SK-N-SH treated with all-trans-retinoic acid at 6 μM for 48 hours (cell line): ENCODE data around the gene SUSD4.

Experiments
- CREB5 ChIP-seq: fragments of 250-450 bp; sonication (Bioruptor Pico); IDR thresholded peaks from 2 replicates; pipeline ENCODE4 v1.5.1; 2020; ENCODE audit warnings: low read depth, mild to moderate bottlenecking, moderate library complexity
- ESRRG ChIP-seq: fragments of 250-450 bp; sonication (Bioruptor Pico); IDR thresholded peaks from 2 replicates; pipeline ENCODE4 v1.6.1; 2021; ENCODE audit warnings: mild to moderate bottlenecking
- GLIS3 ChIP-seq: fragments of 250-450 bp; sonication (Bioruptor Pico); IDR thresholded peaks from 2 replicates; pipeline ENCODE4 v1.5.0; 2020; ENCODE audit warnings: mild to moderate bottlenecking, moderate library complexity
- OSR1 ChIP-seq: fragments of 250-450 bp; sonication (Bioruptor Pico); IDR thresholded peaks from 2 replicates; pipeline ENCODE4 v1.8.0; 2022; ENCODE audit warnings: moderate library complexity, mild to moderate bottlenecking, inconsistent platforms
- PATZ1 ChIP-seq: fragments of 250-450 bp; sonication (Bioruptor Pico); IDR thresholded peaks from 2 replicates; pipeline ENCODE4 v1.8.0; 2020; ENCODE audit warnings: mild to moderate bottlenecking, moderate library complexity, borderline replicate concordance
- RARB ChIP-seq: fragments of 250-450 bp; sonication (Bioruptor Pico); IDR thresholded peaks from 2 replicates; pipeline ENCODE4 v1.8.0; 2021; ENCODE audit warnings: mild to moderate bottlenecking, moderate library complexity
- SNAI2 ChIP-seq: fragments of 250-450 bp; sonication (Bioruptor Pico); IDR thresholded peaks from 2 replicates; pipeline ENCODE4 v1.5.0; 2020; ENCODE audit warnings: mild to moderate bottlenecking, moderate library complexity
- TSHZ2 ChIP-seq: fragments of 250-450 bp; sonication (Bioruptor Pico); IDR thresholded peaks from 2 replicates; pipeline ENCODE4 v1.5.0; 2020; ENCODE audit warnings: mild to moderate bottlenecking, moderate library complexity
- ZFP3 ChIP-seq: fragments of 250-450 bp; sonication (Bioruptor Pico); IDR thresholded peaks from 2 replicates; pipeline ENCODE4 v1.5.0; 2020; ENCODE audit warnings: mild to moderate bottlenecking, moderate library complexity
- ZFP30 ChIP-seq: fragments of 450-650 bp; formaldehyde crosslinking; IDR thresholded peaks from 2 replicates; pipeline ENCODE4 v1.5.0; 2022; ENCODE audit warnings: mild to moderate bottlenecking, moderate library complexity
- TF ChIP-seq, protein P1 (sequence below): fragments of 250-450 bp; sonication (Bioruptor Pico); IDR thresholded peaks from 2 replicates; pipeline ENCODE4 v1.5.1; 2021; ENCODE audit warnings: mild to moderate bottlenecking, moderate library complexity

DNA sequence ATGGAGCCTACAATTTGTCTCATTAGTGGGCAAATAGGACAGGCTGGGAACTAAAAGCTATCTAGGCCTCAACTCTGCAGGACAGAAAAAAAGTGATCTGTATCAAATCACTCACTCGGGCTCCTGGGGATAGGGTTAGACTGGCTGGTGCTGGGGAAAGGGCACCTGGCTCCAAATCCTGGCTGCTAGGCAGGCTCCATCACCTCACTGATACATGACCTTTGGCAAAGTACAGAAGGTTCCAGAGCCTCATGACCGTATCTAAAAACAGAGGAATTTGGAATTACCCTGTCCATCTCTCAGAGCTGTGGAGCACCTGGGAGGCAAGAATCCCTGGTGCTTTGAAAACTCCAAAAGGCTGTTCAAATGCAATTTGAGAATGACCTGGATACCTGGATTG lies 51.7 kb downstream of the SUSD4 start:
- no peak for TF ChIP-seq ZFP30
- TF ChIP-seq OSR1, result no peak
- no peak for TF ChIP-seq RARB
- no peak for TF ChIP-seq SNAI2
- TF ChIP-seq GLIS3, result no peak
- TF ChIP-seq CREB5 (CRISPR knock-in tag), result no peak
- TF ChIP-seq PATZ1 (CRISPR knock-in tag), result no peak
- no peak for TF ChIP-seq ESRRG (CRISPR knock-in tag)
- TF ChIP-seq ZFP3, result no peak
- no peak for TF ChIP-seq TSHZ2 (CRISPR knock-in tag)
- TF ChIP-seq, protein P1, sequence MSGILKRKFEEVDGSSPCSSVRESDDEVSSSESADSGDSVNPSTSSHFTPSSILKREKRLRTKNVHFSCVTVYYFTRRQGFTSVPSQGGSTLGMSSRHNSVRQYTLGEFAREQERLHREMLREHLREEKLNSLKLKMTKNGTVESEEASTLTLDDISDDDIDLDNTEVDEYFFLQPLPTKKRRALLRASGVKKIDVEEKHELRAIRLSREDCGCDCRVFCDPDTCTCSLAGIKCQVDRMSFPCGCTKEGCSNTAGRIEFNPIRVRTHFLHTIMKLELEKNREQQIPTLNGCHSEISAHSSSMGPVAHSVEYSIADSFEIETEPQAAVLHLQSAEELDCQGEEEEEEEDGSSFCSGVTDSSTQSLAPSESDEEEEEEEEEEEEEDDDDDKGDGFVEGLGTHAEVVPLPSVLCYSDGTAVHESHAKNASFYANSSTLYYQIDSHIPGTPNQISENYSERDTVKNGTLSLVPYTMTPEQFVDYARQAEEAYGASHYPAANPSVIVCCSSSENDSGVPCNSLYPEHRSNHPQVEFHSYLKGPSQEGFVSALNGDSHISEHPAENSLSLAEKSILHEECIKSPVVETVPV (CRISPR knock-in tag), result no peak
